Endothelial cell of umbilical vein (primary cell): ENCODE measurements around the gene COQ8B.
A peak's percentile ranks its signal among the peaks of the same experiment; 100 is the strongest.

Source experiments
- EZH2 ChIP-seq: IDR thresholded peaks from 2 replicates; pipeline ENCODE4 v1.6.1; 2012; ENCODE audit warnings: borderline replicate concordance, low read depth, mild to moderate bottlenecking, moderate library complexity, low read length, inconsistent platforms; ENCODE audit not compliant: severe bottlenecking
- FOS ChIP-seq: IDR thresholded peaks from 2 replicates; pipeline ENCODE4 v1.6.1; 2011; ENCODE audit warnings: mild to moderate bottlenecking, low read length, moderate library complexity, borderline replicate concordance; ENCODE audit not compliant: insufficient read depth
- GATA2 ChIP-seq: IDR thresholded peaks from 2 replicates; pipeline ENCODE4 v1.7.0; 2011; ENCODE audit warnings: low read depth, mild to moderate bottlenecking, moderate library complexity, mixed read lengths, low read length; ENCODE audit not compliant: insufficient read length, insufficient read depth
- JUN ChIP-seq: IDR thresholded peaks from 2 replicates; pipeline ENCODE4 v1.6.1; 2011; ENCODE audit warnings: borderline replicate concordance, low read depth; ENCODE audit not compliant: insufficient read length, insufficient read depth
- MAX ChIP-seq: IDR thresholded peaks from 2 replicates; pipeline ENCODE4 v1.6.1; 2011; ENCODE audit not compliant: insufficient read depth, insufficient read length
- MYC ChIP-seq: IDR thresholded peaks from one replicate; pipeline ENCODE4 v1.6.1; 2011; ENCODE audit warnings: mild to moderate bottlenecking, low read depth, low read length
- POLR2A ChIP-seq: IDR thresholded peaks from 2 replicates; pipeline ENCODE4 v1.6.1; 2012; ENCODE audit warnings: low read depth, mild to moderate bottlenecking, control low read depth, low read length
- POLR2AphosphoS5 ChIP-seq: IDR thresholded peaks from 2 replicates; pipeline ENCODE4 v1.6.1; 2012; ENCODE audit warnings: low read depth, mild to moderate bottlenecking, control low read depth, low read length, moderate library complexity; ENCODE audit not compliant: insufficient read depth
- TF ChIP-seq, protein P1 (sequence below), 2 donors: IDR thresholded peaks; 1 replicate in 1 of 2; 2 replicates in 1 of 2; pipeline ENCODE4 v1.5.1; 2011; ENCODE audit warnings: low read length in 2 of 2, mild to moderate bottlenecking in 2 of 2, moderate library complexity in 2 of 2, control low read depth in 1 of 2, inconsistent platforms in 1 of 2, low read depth in 1 of 2; ENCODE audit not compliant: insufficient read depth in 1 of 2; ENCODE audit errors: extremely low read depth in 1 of 2

DNA sequence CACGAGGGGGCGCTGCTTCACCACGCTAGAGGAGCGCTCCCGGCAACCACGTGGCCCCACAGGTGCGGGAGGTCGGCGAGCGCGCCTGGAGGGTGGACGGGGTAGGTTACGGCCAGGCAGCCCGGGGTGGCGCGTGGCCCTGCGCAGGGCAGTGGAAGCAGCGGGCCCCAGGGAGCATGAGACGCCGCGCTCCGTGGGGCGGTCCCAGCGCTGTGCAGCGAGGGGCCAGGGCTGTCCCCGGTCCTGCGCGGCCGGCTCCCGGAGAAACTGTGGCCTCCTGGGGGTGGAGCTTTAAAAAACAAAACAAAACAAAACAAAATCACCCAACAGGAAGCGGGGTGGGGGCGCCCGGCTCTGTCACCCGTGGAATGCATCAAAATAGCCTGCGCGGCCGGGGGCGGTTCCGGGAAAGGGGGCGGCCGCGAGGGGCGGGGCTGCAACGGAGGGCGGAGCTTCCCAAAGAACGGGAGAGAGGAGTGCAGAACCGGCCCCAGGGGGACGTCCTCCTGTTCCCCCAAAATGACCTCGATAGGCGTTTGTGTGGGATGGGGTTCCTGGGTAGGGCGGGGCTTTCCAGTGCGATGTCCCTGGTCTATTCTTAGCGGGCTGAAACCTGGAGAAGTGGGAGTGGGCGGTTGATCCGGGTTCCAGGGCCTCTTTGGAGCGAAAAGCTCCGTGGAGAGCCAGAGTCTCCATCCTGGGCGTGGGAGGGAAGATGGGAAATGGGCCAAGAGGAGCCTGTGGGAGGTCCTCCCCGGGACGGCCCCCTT, 53.6 kb downstream of the COQ8B start:
- TF ChIP-seq, protein P1, sequence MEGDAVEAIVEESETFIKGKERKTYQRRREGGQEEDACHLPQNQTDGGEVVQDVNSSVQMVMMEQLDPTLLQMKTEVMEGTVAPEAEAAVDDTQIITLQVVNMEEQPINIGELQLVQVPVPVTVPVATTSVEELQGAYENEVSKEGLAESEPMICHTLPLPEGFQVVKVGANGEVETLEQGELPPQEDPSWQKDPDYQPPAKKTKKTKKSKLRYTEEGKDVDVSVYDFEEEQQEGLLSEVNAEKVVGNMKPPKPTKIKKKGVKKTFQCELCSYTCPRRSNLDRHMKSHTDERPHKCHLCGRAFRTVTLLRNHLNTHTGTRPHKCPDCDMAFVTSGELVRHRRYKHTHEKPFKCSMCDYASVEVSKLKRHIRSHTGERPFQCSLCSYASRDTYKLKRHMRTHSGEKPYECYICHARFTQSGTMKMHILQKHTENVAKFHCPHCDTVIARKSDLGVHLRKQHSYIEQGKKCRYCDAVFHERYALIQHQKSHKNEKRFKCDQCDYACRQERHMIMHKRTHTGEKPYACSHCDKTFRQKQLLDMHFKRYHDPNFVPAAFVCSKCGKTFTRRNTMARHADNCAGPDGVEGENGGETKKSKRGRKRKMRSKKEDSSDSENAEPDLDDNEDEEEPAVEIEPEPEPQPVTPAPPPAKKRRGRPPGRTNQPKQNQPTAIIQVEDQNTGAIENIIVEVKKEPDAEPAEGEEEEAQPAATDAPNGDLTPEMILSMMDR (IDR thresholded peaks at IDR 0.05; ENCODE audit: extremely low read depth in 1 of 2, insufficient read depth in 1 of 2, low read depth in 1 of 2, low read length in 2 of 2), result peak in 1 of 2 donors; percentile 96
- TF ChIP-seq POLR2A, result peak; percentile 10
- no peak for TF ChIP-seq EZH2
- TF ChIP-seq POLR2AphosphoS5, result no peak
- no peak for TF ChIP-seq JUN
- peak; percentile 99 for TF ChIP-seq MAX
- TF ChIP-seq MYC, result peak; percentile 87
- TF ChIP-seq FOS, result no peak
- no peak for TF ChIP-seq GATA2
